Left colon (tissue), 2 donors: Measurements from ENCODE around the gene OR10H1. TPM values are rescaled to one million over a fixed set of nuclear protein-coding genes. Genes with fewer than 3 reads are reported as not detected.
"Not testable (repeated sequence)": the region's sequence is repeated elsewhere in the genome, so short reads cannot be mapped to it uniquely, and the experiment has no call there.

Source experiments
- ATAC-seq: fragments of 200-7000 bp; cut with Tn5 transposase; one replicate; pipeline ENCODE4 v1.9.1; 2020; ENCODE audit warnings: mild to moderate bottlenecking, moderate library complexity
- DNase-seq, 2 donors: peaks; one replicate each; pipeline ENCODE4 v3.0.0-alpha.2; 2020
- intact Hi-C, 2 donors: fragments of 100-400 bp; cut with DNase I in 1 of 2; cut with micrococcal nuclease in 1 of 2; formaldehyde crosslinking; loops; one replicate each; pipeline versions ENCODE4 v1.11.2 to v1.14.0; 2022; cut with DNase I, micrococcal nuclease
- total RNA-seq, 2 donors: library from RNA; stranded (reverse); fragmentation: NEBNext Ultra II Directional; extraction: Animal tissue kit (Norgen Biotek cat#: 25700); gene quantifications; one replicate each; pipeline ENCODE4 v1.2.1, GENCODE V29; 2021
- donor health status: DM: no; HTN: no; CAD: no.
- donor health status: DM: yes; HTN: yes; CAD: no.

Gene OR10H1
- total RNA-seq, 2 donors from 2014 or later: 0.09 TPM; not detected in 1

DNA sequence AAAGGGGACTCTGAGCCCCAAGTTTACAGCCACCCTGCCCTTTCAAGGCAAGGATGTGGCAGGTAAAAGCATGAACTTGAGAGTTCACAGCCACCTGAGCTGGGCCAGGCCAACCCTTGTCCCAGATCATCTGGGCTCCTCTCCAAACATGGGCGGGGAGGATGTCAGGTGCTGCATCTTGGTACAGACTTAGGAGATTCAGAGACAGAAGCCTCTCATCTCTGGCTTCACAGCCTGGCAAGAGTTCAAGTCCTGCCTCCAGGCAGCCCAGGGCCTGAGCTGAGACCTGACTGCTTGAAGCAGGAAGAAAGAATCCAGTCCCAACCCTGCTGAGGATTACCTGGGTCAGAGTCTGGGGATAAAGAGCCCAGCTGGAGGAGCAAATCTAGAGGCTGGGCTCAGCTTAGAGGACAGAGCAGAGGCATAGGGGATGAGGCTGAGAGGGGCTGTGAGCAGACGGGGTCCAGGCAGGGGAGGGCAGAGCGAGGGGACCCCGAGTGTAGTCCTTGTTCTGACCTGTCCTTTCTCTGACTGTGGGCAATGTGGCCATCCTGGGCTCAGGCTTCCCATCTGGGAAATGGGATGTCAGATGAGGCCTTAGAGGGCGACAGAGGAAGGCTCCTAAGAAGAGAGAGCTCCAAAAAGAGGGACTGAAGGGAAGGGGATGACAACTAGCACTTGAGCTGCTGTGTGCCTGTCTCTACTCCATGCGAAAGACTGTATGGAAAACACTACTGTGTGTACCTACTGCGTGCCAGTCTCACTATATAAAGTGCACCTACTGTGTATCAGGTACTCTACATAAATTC is 34.6 kb downstream of the OR10H1 start:
- ATAC-seq: peak; percentile 88
- intact Hi-C loops: no loop called here
- DNase-seq: peak in 1 of 2 donors; percentile 41

DNA sequence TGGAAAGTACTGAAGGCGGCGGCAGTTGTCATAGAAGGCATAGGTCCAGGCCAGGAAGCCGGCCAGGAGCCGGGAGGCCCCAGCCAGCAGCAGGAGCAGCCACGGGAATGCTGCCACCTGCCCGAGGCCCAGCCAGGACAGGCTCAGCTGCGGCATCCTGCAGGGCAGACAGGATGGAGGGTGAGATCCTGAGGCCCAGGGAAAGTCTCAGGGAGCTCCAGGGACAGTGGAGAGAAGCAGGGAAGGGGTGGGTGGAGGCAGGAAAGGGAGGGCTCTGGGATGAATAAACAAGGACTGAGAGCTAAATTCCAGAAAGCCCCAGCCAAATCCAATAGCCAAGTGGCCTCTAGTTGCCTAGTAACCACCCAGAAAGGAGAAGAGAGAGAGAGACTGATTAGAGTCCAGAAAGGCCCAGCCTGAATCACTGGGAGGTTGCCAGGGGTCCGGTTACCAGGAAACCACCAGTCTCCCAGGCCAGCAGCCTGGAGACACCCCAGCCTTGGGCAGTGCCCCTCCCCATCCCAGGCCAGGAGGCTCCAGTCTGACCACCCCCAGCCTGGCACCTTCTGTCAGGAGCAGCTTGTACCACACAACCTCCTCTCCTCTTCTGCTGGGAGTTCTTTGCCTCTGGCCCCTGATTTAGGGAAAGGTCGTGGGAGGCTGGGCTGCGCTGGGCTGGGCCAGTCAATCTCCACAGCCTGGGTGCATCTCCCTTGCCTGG is 35.5 kb downstream of the OR10H1 start:
- intact Hi-C loops: no loop called here
- DNase-seq: peak; percentile 53 to 54
- ATAC-seq: peak; percentile 43

DNA sequence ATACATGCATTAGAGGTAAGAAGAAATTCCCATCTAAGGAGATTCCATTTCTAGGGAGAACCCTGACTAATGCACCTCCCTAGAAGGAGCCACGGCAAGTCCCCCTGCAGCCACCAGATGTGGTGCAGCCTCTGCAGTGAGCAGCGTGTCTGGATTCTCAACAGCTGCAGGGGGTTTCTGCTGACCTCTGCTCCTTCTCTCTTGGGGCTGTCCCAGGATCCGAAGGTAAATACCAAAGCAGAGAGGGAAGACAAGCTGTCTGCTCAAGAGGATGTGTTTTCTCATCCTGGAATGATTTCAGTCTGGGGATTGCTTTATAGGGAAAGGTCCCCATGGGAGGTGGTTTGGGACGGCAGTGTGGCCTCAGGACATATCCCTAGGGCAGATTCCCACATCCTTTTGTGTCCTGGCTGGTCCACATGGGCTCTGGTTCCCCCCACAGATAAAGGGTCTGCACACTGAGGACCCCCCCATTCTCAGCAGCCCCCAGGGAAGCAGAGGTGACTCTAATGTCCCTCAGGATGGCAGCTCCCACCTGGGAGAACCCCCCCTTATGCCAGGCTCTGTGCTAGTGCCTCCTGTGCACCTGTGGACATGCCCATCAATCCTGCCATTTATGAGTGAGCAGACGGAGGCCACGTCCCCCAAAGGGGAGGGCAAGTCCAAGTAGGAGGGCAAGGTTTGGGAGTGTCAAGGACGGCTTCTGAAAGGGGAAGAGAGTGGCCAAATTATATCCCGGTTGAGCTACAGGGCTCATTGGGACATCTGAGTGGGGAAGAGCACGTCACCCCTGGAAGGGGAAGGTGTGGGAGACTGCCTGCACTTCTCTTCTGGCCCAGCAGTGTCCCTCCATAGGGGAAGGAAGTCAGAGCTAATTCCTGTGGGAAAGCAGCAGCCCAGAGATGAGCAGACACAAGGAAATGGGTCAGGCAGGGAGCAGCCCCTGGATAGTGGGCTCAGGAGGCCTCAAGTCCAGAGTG is 38.2 kb downstream of the OR10H1 start:
- ATAC-seq (peak; percentile 55), DNase-seq (no peak)
- intact Hi-C loops: no loop called here

DNA sequence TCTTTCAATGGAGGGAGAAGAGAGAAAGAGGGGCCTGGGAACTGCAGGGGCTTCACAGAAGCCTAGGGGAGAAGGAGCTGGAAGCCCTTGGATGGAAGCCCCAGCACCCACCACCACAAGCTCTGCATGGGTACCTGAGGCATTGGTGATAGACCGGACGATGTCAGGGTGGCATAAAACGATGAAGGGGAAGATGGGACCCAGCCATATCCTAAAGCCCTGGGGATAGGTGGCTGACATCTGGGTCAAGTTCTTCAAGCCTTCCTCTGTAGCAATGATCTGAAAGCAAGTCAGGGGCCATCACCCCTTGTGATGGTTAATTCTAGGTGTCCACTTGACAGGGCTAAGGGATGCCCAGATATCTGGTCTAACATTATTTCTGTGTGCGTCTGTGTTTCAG is 39.2 kb downstream of the OR10H1 start:
- intact Hi-C loops: no loop called here
- no peak for DNase-seq
- no peak for ATAC-seq

DNA sequence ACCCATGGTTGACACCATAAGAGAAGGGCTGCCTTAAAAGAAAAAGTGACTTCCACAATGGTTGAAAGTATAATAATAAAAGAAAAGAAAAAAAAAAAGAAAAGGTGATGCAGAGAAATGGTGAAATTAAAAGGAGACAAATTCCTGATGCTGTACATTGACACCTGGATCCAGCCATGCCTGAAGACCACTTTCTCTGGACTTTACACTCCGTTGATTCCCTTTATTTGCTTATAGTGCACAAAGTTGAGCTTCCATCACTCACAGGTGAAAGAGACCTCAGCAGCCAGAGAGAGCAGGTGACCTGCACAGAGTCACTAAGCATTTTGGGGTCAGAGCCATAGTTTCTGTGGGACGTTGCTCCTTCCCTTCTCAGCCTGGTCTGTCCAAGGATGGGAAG is 40.2 kb downstream of the OR10H1 start:
- intact Hi-C loops: no loop called here
- ATAC-seq (no peak), DNase-seq (no peak)

DNA sequence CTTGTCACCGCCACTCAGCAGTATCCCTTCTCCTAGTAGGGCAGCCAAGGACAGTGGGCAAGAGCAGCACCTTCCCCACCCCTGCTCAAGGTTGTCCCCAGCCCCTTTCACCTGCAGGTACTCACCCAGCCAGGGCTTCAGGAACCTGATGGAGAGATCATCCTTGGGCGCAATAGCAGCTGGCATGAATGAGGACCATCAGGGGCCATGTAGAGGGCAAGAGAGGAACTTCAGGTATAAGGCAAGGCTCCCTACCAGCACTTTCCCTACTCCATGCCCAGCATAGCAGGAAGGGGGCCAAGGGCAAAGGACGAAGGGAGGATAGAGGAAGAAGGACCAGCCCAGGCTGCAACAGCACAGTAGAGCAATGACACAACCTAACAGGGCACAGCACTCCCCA is 41.3 kb downstream of the OR10H1 start:
- intact Hi-C loops, DNase-seq, ATAC-seq: not testable (repeated sequence)

DNA sequence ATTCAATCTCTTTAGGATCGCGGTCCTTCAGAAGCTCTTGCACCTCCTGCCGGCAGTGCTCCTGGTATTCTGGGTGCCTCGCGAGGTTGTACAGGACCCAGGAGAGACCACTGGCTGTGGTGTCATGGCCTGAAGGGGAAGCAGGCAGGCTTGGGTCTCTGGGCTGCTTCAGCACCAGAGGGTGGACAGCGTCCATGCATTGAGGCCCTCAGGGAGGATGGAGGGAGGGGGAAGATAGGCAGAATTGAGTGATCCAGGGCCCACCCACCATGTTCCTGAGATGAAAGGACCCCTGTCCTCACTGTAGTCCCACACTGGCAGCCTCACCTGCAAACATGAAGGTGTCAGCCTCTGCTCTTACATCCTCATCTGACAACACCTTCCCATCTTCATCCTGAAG is 45.9 kb downstream of the OR10H1 start:
- no peak for ATAC-seq
- DNase-seq: no peak
- intact Hi-C loops: no loop called here

DNA sequence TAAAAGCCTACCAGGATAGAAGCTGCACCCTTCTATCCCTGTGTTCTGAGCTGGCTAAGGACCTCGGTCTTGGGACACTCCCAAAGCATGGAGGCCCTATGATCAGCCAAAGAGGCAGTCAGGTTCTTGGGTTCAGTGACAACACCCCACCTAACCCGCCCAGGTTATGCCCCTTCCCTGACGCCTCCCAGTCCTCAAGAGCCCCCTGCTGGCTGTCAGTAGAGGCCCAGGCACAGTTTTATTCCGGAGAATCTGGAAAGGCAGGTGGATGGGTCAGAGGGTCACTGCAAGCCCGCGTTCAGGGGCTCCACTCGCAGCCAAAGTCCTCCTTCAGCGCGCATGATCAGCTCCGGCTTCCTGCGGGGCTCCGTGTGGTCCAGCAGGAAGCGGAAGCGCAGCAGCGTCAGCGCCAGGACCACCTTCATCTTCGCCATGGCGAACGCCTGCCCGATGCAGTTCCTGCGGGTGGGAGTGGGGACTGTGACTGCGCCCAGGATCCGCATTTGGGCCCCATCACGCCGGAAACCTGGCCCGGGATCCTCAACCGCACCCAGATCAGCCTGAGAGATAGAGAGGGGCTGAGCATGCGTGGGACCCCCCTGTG is 55.4 kb downstream of the OR10H1 start:
- DNase-seq (peak in 1 of 2 donors; percentile 26), ATAC-seq (peak; percentile 60)
- intact Hi-C loops: no loop called here

DNA sequence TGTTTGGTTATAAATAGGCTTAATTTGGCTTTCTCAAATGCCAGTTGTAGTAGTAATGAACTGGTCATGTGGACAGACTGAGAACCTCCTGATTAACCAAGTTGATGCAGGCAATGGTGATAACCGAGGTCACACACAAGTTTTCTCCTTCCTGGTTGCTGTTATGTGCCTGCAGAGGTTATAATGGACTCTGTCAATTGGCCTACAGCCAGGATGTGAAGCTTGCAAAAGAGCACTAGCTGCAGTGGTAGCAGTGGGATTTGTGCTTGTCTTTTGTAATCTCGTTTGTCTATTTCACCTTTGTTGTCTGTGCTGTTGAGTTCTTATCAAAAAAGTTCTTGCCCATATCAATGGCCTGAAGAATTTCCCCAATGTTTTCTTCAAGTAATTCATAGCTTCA is 57.1 kb downstream of the OR10H1 start:
- DNase-seq: no peak
- intact Hi-C loops: no loop called here
- peak; percentile 44 for ATAC-seq

Other genes starting within 250 kb of the OR10H1 start
- under 1 TPM in 1 of 2 donors, not detected in 1; 0.09 TPM for gene CYP4F8, start 200.4 kb downstream of the OR10H1 start, total RNA-seq
- gene CYP4F3, start 174.8 kb downstream of the OR10H1 start, total RNA-seq: 1 to 10 TPM; 7.1 to 8.0 TPM
- gene CYP4F12, start 142.6 kb downstream of the OR10H1 start, total RNA-seq: 100 to 1,000 TPM in 1 of 2 donors, 10 to 100 TPM in 1; 93.3 to 113 TPM
- not detected for gene OR10H2, start 87.6 kb downstream of the OR10H1 start, total RNA-seq
- gene OR10H3, start 77.7 kb downstream of the OR10H1 start, total RNA-seq: not detected
- not detected for gene OR10H5, start 28.0 kb downstream of the OR10H1 start, total RNA-seq
- 10 to 100 TPM in 1 of 2 donors, 1 to 10 TPM in 1; 8.5 to 11.1 TPM for gene CYP4F2, start 82.4 kb upstream of the OR10H1 start, total RNA-seq
- 10 to 100 TPM; 12.0 to 14.3 TPM for gene CYP4F11, start 118.9 kb upstream of the OR10H1 start, total RNA-seq
- gene OR10H4, start 133.3 kb upstream of the OR10H1 start, total RNA-seq: not detected